HUES6 (cell line): ENCODE results near the gene RPS6KA3.

ENCODE experiments used
- H3K27ac ChIP-seq: 2 replicates; pipeline ENCODE4 v1.7.0; 2013; ENCODE audit warnings: low read depth, mild to moderate bottlenecking, low read length, inconsistent platforms
- H3K27me3 ChIP-seq: 2 replicates; pipeline ENCODE4 v1.6.1; 2013; ENCODE audit warnings: low read length; ENCODE audit not compliant: control insufficient read depth, insufficient read depth
- H3K36me3 ChIP-seq: 2 replicates; pipeline ENCODE4 v1.6.1; 2013; ENCODE audit warnings: low read length; ENCODE audit not compliant: control insufficient read depth, insufficient read depth
- H3K4me1 ChIP-seq: 2 replicates; pipeline ENCODE4 v1.6.1; 2013; ENCODE audit warnings: low read length; ENCODE audit not compliant: control insufficient read depth, insufficient read depth
- H3K4me3 ChIP-seq: 2 replicates; pipeline ENCODE4 v1.5.1; 2013; ENCODE audit warnings: low read depth, low read length
- H3K9ac ChIP-seq: one replicate; pipeline ENCODE4 v1.6.1; 2013; ENCODE audit warnings: mild to moderate bottlenecking, low read length
- H3K9me3 ChIP-seq: 2 replicates; pipeline ENCODE4 v1.6.1; 2013; ENCODE audit warnings: low read depth, low read length; ENCODE audit not compliant: control insufficient read depth, insufficient read depth

Gene RPS6KA3

DNA sequence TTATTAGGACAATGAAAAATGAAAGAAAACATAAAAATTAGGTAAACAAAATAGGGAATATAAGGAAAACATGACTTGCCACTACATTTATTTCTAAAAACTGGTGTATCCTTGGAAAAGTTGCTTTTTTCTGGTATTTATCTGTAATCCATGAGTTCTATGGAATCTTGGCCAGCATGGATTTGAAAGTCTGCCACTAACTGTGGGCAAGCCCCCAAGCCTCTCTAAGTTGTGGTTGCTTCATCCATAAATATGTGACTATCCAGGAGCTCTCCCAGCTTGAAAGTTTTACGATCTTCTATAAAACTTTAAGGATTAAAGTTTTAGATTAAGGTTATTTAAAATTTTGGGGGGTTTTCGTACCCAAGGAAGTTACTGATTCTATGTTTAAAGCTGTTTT lies 21.8 kb downstream of the RPS6KA3 start:
- Histone ChIP-seq H3K27me3 (no peaks in the 10 kb centered on the region; the same call in 1 of the 2 replicates), H3K36me3 (no peaks in the 10 kb centered on the region), H3K9ac (no peak overlapping the region), H3K4me3 (no peak overlapping the region), H3K9me3 (no peaks in the 10 kb centered on the region; the same call in 1 of the 2 replicates), H3K27ac (no peak overlapping the region), H3K4me1 (no peaks in the 10 kb centered on the region)

DNA sequence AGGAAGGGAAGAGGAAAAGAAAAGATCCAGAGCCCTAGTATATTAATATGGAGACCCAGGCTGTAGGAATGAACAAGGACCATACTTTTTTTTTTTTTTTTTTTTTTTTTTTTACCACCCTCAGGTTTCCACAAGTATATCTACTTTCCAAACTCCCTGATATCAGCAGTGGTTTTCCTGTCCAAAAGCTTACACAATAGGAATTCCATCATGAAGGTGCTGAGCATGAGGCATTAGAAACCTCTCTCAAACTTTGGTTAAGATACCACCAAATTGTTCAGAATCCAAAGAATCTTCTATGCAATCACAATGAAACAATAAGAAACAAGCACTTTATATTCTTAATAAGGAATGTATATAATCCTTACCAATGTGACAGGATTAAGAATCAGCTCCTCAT lies 26.5 kb downstream of the RPS6KA3 start:
- Histone ChIP-seq H3K4me3 (no peak overlapping the region), H3K27ac (no peak overlapping the region), H3K9me3 (peaks cover 11% of the 10 kb centered on the region), H3K9ac (no peak overlapping the region), H3K36me3 (0 out of 2 replicates have a peak, but pooled peaks cover 4% of the 10 kb centered on the region), H3K4me1 (no peaks in the 10 kb centered on the region), H3K27me3 (peaks cover 2% of the 10 kb centered on the region; the same call in 1 of the 2 replicates)

DNA sequence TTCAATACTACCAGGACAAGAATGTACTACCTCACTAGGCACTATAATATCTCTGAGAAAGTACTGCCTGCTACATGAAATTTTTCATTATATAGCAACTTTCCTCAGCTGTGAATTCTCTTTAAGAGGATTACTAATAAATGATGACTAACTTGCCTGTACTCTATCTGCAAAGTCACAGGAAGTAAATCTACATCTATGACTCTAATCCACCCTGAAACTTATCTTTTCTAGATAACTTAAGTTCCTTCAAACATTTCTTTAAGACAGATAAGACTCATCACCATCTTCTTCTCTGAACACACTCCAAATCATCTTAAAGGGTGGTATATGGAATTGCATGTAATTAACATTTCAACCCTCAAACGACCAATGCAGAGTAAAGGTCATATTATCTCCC lies 28.8 kb downstream of the RPS6KA3 start:
- no peak overlapping the region for H3K4me3 ChIP-seq
- H3K27ac ChIP-seq, result no peak overlapping the region
- peaks cover 11% of the 10 kb centered on the region for H3K9me3 ChIP-seq
- H3K9ac ChIP-seq, result no peak overlapping the region
- peaks cover 15% of the 10 kb centered on the region; the same call in 1 of the 2 replicates for H3K36me3 ChIP-seq
- H3K27me3 ChIP-seq, result peaks cover 2% of the 10 kb centered on the region; the same call in 1 of the 2 replicates
- H3K4me1 ChIP-seq, result no peaks in the 10 kb centered on the region

DNA sequence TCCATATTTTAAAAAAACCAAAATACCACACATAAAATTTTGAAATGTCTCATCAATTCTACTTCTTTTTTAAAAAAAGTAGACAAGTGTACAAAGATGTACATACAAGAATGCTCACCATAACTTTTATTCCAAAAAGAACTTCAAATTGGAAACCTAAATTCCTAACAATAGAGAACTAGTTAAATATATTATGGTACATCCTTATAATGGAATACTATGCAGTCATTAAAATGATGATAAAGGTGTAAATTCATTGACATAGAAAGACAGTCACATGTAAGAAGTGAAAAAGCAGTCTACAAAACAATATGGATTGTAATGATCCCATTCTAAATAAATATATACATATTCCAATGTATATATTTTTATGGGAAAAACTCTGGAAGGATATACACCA lies 31.0 kb downstream of the RPS6KA3 start:
- H3K36me3 ChIP-seq, result peaks cover 20% of the 10 kb centered on the region
- no peak overlapping the region for H3K4me3 ChIP-seq
- H3K27ac ChIP-seq, result no peak overlapping the region
- H3K27me3 ChIP-seq, result peaks cover 2% of the 10 kb centered on the region; the same call in 1 of the 2 replicates
- H3K9ac ChIP-seq, result no peak overlapping the region
- H3K4me1 ChIP-seq, result no peaks in the 10 kb centered on the region
- H3K9me3 ChIP-seq, result peaks cover 11% of the 10 kb centered on the region

DNA sequence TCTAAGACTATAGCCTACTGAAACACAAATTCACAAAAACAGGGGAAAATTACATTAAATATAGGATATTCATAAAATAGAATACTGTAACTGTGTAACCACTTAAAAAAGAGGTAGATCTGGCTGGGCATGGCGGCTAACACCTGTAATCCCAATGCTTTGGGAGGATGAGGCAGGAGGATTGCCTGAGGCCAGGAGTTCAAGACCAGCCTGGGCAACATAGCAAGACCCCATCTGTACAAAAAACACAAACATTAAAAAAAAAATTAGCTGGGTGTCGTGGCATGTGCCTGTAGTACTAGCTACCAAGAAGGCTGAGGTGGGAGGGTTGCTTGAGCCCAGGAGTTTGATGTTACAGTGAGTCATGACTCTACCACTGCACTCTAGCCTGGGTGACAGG lies 33.4 kb downstream of the RPS6KA3 start:
- Histone ChIP-seq H3K27ac (no peak overlapping the region), H3K4me3 (no peak overlapping the region), H3K36me3 (peaks cover 20% of the 10 kb centered on the region)

DNA sequence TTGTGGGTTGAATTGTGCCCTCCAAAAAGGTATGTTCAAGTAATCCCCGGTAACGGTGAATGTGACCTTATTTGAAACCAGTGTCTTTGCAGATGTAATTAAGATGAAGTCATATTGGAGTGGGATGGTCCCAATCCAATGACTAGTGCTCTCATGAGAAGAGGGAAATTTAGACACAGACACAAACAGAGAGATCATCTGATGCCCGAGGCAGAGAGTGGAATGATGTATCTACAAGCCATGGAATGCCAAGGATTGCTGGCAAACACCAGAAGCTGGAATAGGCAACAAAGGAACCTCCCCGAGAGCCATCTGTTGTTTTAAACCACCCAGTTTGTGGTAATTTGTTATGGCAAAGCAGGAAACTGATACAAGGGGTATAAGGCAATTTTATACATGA lies 35.1 kb downstream of the RPS6KA3 start:
- Histone ChIP-seq H3K9me3 (peaks cover 11% of the 10 kb centered on the region), H3K4me1 (peaks cover 7% of the 10 kb centered on the region), H3K27ac (no peak overlapping the region), H3K27me3 (no peaks in the 10 kb centered on the region; the same call in 1 of the 2 replicates), H3K36me3 (peaks cover 20% of the 10 kb centered on the region), H3K9ac (no peak overlapping the region), H3K4me3 (no peak overlapping the region)

More for the DNA sequence above, 33.4 kb downstream of the RPS6KA3 start:
- Histone ChIP-seq H3K4me1 (peaks cover 7% of the 10 kb centered on the region), H3K9me3 (peaks cover 11% of the 10 kb centered on the region), H3K9ac (no peak overlapping the region), H3K27me3 (no peaks in the 10 kb centered on the region)

DNA sequence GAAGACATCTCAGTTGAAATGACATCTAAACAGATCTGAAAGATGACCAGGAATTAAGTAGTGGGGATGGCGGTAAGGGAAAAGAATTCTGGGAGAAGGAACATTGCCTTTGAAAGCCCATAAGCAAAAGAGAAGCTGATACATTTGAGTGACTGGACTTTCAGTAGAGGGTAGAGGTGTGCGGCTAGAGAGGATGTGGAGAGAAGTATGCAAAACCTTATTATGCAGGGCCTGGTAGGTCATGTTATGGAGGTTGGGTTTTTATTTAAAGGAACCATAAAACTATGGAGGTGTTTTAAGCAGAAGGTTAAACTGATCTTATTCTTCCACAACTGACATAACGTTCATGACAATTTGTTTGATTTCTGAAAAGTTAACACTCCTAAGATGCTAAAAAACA lies 36.3 kb downstream of the RPS6KA3 start:
- H3K4me1 ChIP-seq, result peaks cover 10% of the 10 kb centered on the region
- H3K9me3 ChIP-seq, result peaks cover 2% of the 10 kb centered on the region; the same call in 1 of the 2 replicates
- H3K4me3 ChIP-seq, result no peak overlapping the region
- H3K9ac ChIP-seq, result no peak overlapping the region
- no peaks in the 10 kb centered on the region; the same call in 1 of the 2 replicates for H3K27me3 ChIP-seq
- no peak overlapping the region for H3K27ac ChIP-seq
- peaks cover 16% of the 10 kb centered on the region for H3K36me3 ChIP-seq

DNA sequence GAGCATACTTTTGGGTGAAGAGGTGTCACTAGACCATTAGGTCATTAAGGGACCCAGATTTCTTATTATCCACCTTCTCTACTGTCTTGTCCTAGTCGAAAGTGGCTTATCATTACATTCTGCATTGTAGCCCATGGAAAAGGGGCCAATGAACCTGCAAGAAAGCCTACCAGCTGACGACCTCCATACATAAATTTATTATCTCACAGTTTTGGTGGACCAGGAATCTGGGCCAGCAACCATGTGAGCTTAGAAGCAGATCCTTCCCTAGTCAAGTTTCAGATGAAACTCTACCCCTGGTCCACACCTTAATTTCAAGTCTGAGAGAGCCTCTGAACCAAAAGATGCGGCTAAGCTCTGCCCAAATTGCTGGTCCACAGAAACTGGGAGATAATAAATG lies 37.6 kb downstream of the RPS6KA3 start:
- H3K4me3 ChIP-seq, result no peak overlapping the region
- H3K9ac ChIP-seq, result no peak overlapping the region
- H3K9me3 ChIP-seq, result no peaks in the 10 kb centered on the region
- H3K4me1 ChIP-seq, result peaks cover 13% of the 10 kb centered on the region
- peaks cover 12% of the 10 kb centered on the region for H3K36me3 ChIP-seq
- no peak overlapping the region for H3K27ac ChIP-seq
- H3K27me3 ChIP-seq, result no peaks in the 10 kb centered on the region; the same call in 1 of the 2 replicates

DNA sequence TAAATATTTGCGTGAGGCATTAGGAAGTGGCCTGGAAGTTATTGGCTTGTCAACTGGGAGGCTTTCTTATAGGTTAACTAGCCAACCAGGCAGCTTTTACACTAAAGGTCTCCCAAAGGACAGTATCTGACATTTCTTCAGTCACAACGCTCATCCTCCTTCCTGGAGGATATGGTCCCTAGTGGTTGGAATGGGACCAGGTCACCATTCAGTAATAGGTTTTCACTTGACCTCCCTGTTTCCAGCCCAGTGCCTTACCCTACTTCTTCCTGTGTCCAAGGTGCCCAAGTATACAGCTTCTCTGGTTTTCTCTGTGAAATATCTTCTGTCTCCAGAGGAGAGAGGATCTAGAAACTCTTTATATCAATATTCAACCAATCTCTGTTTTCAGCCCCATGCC lies 38.5 kb downstream of the RPS6KA3 start:
- Histone ChIP-seq H3K4me3 (no peak overlapping the region), H3K27me3 (no peaks in the 10 kb centered on the region; the same call in 1 of the 2 replicates), H3K4me1 (peaks cover 13% of the 10 kb centered on the region), H3K9ac (no peak overlapping the region), H3K27ac (no peak overlapping the region), H3K9me3 (no peaks in the 10 kb centered on the region), H3K36me3 (peaks cover 5% of the 10 kb centered on the region)

DNA sequence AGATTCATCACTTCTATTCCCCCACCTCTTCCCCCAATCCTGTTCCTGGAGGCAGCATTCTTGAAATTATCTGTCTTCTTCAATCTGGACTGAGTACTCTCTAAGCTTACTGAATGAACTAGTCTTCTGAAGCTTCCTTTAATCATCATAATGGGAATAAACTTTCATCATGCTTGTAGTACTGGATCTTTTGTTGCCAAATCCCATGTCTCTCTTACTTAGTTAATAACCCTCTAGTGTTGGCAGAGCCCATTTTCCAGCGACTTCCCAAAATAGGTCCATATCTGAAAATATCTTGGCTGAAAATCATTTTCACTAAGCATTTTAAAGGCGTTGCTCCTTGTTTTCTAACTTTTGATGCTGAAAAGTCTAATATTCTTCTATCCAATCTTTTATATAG lies 39.6 kb downstream of the RPS6KA3 start:
- no peak overlapping the region for H3K27ac ChIP-seq
- H3K9ac ChIP-seq, result no peak overlapping the region
- H3K9me3 ChIP-seq, result no peaks in the 10 kb centered on the region
- H3K4me1 ChIP-seq, result peaks cover 13% of the 10 kb centered on the region
- H3K36me3 ChIP-seq, result no peaks in the 10 kb centered on the region
- H3K27me3 ChIP-seq, result no peaks in the 10 kb centered on the region; the same call in 1 of the 2 replicates
- no peak overlapping the region for H3K4me3 ChIP-seq

DNA sequence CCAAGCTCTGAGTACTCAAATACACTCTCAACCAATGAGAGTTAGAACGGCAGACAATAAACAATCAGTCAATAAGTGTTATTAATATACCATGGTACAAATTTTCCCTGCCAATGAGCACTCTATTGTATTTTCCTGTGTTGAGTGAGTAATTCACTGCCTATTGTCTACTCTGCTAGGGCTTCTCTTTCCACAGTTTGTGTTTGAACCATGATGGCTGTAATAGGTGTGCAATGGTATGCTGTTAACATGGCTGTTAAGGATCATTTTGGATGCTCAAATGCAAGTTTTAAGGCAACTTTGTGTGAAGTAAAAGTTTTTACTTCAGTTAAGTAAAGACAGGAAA lies 41.2 kb downstream of the RPS6KA3 start:
- Histone ChIP-seq H3K27ac (no peak overlapping the region), H3K27me3 (no peaks in the 10 kb centered on the region; the same call in 1 of the 2 replicates), H3K4me3 (no peak overlapping the region), H3K9ac (no peak overlapping the region), H3K4me1 (peaks cover 11% of the 10 kb centered on the region), H3K9me3 (no peaks in the 10 kb centered on the region), H3K36me3 (no peaks in the 10 kb centered on the region)
